HG03439 (cell line): ENCODE results near the gene PLEKHA6.

Experiments used
- ATAC-seq: cut with Tn5 transposase; IDR thresholded peaks from one replicate; pipeline ENCODE4 v1.9.1; 2021; ENCODE audit warnings: mild to moderate bottlenecking, moderate library complexity; ENCODE audit not compliant: unreplicated experiment

PLEKHA6 gene

DNA sequence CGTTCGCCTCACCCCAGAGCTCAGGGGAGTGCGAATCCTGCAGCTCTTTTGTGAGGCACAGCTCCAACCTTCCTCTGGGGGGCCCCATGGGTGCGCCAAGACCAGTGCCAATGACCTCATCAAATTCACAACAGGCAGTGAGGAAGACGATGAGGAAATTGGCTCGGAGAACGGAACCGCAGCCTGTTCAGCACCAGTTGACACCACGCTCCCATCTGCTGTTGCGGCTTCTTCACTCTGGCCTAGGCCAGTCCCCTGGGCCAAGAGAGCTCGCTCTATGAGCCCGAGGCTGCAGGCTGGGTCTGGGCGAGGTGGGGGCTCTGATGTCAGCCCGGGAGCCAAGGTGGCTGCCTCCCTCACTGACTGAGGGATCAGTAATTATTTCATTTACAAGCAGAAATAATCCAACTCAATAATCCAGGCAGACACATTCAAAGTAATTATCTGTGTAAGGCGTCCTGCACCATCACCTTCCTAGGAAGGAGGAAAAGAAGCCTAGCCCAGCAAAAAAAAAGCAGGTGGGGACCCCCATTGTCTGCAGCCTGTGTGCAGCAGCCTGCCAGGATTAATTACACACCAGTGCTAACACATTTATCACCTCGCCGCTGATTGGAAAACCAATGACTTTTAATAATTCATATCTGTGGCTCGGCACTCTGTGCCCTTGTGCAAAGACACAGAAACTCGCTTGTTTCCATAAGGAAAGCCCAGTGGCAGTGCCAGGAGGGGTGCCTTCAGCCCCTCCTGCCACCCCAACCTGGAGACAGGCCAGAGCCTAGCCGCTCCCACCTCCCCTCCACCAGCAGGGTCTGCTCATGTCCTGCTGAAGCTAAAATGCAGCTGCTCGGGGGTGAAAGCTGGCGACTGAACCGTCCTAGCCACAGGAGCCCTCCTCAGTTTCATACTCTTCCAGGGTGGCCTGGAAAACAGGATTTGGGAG is 1.9 kb downstream of the PLEKHA6 start:
- no peak for ATAC-seq

DNA sequence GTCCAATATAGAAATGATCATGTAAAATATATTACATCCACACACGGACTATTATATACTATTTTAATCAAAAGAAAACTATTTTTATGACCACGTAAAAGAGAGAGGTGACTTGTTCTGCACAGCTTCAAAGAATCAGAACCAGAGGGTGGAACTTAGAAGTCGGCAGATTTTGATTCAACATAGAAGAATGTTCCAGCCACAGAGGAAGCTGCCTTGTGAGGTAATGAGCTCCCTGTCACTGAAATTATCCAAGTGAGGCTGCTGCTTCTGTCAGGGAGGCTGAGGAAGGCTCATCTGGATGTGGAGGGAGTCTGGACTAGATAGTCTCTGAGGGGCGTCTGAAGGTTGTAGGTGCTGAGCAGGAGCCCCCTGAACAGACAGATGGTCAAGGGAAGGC is 2.7 kb downstream of the PLEKHA6 start:
- ATAC-seq = no peak

DNA sequence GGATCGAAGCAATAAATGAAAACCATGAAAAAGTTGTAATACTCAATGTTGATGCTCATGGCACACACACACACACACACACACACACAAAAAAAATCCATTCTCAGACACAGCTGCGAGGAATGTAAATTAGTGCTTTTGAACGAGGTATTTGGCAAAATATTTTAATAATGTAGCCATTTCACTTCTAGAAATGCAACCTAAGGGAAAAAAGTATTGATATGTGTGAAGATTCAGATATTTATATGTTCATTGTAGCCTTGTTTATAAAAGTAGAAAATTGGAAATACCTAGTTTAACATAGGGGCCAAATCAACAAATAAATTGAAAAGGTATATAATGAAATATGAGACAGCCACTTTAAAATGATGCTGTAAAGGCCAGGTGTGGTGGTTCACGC is 3.8 kb downstream of the PLEKHA6 start:
- ATAC-seq = no peak

DNA sequence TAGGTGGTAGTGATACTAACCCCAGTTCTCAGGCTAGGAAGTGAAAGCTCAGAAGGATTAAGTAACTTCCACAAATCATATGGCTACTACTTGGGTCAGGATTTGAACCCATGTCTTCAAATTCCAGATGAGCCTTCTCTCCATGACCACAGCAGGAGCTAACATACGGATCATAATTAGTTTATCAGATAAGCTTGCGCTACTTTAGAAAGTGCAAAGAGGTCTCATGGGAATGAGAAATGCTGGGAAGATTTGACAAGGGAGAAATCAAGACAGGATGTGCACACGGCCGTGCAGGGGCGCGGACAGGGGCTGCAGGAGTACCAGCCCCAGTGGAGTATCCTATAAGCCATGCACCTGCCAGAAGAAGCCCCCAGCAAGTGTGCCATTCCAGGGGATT is 5.2 kb downstream of the PLEKHA6 start:
- ATAC-seq = no peak

DNA sequence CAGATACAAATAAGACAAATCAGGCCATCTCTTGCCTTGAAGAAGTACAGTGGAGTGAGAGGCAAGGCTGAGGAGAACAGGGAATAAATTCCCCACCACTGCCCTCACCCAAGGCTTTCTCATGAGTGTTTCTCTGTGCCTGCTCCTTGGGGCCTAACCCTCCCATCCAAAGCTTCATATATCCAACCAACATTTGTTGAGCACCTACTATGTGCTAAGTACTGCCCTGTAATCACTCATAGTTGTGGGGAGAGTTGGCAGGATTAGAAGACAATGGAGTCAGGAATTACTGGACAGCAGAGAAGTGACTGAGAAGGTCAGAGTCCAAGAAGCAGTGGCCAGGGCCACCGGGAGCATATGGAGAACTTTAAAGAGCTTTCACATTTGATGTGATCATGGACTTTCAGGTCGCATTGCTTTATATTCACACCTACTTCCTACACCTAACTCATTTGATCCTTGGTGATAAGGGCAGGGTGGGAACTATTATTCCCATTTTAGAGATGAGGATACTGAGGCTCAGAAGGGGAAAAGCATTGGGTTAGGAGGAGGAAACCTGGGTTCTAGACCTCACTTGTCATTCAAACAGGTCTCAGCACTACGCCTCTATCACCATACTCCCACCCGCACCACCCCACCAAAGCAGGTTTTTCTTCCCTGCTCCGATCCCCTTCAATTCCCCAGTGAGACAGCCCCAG is 6.4 kb downstream of the PLEKHA6 start:
- ATAC-seq = no peak

DNA sequence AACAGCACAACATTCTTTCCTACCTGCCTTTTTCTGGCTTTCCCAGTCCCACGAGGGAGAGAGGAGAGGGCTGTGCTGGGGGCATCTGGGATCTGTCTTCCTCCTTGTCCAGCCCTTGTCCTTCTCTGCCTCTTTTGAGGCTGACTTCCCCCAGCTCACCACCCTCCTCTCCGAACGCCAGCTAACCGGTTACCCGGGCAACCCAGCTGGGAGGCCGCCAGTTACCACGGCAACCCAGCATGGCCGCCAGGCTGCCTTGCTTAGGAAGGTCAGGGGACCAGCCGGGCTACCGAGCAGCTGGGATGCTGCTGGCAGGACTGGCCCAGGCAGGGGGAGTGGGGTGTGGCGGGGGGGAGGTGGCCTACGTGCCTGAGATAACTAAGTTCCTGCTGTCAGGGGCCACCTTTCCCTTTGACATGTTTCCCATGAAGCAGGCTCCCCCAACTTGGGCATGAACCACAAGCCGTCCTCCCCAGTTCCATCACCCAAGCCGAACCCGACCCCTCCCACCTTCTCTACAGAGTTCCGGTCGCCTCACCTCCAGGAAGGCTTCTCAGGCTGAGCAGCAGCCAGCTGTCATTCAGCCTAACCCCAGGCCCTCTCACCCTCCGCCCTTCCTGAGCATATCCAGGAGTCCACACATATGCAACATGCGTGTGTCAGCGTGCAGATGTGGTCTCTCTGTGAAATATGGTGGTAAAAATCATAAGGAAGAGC is 8.7 kb downstream of the PLEKHA6 start:
- no peak for ATAC-seq

DNA sequence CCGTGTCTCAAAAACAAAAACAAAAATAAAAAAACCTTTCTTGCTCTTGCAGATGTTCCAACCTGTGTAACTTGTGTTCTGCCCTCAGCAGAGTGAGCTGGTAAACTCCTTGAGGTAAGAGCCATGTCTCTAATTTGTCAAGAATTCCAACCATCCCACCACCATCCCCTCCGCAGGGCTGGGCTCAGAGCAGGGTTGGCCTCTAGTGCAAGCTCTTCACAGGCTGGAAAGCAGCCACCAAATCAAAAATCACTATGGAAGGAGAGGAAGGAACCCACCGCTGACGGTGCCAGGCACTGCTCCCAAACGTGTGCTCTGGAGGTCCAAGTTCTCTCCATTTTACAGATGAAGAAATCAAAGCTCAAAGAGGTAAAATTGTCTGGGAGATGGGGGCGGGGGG is 9.4 kb downstream of the PLEKHA6 start:
- ATAC-seq = no peak

DNA sequence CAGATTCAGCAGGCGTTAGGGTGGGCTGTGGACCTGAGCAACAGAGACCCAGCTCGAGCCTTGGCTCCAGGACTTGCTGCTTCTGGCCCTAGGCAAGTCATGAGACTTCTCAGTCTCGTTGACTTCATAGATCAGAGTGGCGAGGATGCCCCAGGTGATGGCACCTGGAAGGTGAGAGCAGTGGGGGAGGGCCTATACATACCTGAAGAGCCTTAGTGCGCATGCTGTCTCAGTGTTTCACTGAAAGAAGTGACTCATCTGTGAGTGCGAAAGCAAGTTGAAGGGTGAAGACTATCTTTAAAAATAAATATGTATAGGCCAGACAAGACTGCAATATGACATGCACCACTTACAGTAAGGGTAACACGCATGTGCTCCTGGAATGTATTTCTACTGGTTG is 10.1 kb downstream of the PLEKHA6 start:
- ATAC-seq = no peak

DNA sequence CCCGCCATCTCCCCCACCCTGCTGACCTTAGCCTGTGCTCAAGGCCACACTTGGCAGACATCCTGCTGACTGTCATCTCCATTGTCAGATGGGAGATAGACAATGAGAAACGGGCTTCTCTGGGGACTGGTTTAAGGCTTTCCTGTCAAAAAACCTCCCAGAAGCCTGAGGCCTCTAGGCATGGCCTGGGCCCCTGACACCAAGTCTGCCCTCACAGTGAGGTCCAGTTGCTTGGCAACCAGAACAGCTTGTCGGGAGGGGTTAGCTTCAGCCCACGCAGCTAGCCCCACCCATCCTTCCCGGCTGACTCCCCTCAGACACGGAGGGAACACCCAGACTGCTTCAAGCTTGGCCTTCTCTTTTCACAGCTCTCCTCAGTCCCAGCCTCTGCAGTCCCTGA is 11.0 kb downstream of the PLEKHA6 start:
- ATAC-seq = no peak

DNA sequence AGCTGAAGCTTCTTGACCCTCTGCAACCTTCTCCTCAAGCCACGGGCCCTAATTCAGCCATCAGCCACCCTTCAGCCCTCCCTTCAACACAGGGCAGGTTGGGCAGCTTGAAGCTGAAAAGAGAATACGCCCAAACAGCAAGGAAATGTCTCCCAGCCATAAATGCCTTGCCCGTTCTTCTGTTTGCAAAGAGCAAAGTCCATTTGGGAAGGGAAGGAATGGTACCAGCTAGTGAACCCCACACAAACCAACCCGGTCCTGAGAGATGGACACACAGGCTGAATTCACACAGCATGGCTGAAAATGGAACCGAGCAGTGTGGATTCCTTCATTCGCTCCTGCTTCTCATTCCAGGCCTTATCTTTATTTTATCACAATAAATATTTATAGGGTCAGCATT is 11.5 kb downstream of the PLEKHA6 start:
- ATAC-seq = no peak

DNA sequence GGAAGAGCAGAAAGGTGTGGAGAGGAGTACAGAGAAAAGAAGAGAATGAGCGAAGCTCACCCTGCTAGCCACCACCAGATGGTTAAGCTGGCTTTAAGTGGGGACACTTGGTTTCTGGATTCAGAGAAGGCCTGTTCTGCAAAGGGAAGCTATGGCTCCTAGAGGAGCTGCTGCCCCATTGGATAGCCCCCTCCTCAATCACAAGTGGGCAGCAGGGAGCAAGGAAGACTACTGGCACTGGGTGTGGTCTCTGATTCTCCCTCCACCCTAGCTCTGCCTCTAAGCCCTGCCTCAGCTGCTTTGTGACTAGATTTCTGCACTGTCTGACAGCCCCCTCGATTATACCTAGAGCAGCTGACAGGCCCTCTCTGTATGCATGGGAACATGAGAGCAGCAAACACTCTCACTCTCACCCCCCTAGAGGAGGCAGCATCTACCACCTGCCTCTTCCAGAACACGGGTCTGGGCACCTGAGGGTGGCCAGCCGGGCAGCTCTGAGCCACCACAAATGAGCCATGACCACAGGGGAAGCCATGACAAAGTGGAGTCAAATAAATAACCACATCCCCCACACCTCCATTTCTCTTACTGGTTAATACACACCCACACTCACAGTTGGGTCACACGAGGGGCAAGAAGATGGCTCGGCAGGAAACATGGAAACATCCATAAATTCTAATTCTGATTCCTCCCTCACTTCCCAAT is 13.6 kb downstream of the PLEKHA6 start:
- ATAC-seq = no peak

DNA sequence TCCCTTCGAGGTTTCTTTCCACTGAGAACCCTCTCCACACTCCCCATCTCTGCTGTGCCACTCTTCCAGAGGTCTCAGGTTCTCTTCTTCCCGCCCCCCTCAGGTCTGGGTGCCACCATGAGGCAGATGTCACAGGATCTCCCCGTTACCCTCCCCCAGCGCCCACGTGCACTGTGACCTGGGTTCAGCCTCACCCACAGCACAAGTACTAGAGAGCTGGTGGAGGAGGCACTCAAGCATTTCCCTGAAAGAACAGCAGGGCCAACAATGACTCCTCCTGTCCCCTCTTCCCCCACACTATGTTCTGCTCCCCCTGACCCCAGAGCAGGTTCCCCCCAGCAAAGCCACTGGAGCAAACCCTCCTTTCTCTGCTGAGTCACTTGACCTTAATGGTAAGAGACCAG is 14.3 kb downstream of the PLEKHA6 start:
- ATAC-seq = no peak

DNA sequence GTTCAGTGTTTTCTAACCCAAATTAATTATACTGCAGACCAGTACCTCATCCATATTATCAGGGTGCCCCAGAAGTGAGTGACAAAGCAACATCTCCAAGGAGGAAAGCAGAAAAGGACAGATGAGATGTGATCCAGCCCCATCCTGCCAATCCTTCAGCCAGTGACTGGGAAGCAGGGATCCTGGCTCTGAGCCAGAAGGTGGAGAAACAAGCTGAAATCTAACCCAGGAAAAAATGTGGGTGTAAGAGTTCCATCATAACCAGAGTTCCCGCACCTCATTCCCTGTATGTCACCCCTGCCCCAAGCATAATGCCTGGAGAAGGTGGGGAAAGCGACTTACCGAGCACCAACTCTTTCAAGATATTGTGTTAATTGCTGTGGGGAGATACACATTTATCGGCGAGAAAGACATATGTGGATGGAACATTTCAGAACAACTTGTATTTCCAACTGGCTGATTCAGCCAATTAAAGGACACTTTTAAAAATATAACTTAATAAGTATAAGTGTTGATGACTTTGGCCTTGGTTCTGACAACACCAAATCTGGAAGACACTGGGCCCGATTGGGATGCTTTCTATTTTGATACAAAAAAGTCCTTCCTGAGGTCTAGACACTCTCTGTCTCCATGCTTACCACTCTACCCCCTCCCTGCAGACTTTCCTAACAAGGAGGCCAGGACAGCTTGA is 14.9 kb downstream of the PLEKHA6 start:
- no peak for ATAC-seq

DNA sequence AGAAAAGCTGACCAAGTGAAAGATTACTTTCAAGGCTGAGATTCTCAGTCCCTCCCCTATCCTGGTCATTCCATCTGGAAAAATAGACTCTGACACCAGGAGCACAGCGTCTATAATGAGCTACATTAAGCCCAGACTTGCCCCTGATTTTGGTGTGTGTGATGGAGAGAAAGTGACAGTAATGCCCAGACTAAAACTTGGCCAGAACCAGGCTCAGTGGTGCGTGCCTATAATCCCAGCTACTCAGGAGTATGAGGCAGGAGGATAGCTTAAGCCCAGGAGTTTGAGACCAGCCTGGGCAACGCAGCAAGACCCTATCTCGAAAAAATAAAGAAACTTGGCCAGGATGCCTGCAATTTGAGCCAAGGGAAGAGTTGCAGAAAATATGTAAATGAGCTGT is 15.9 kb downstream of the PLEKHA6 start:
- ATAC-seq = no peak

DNA sequence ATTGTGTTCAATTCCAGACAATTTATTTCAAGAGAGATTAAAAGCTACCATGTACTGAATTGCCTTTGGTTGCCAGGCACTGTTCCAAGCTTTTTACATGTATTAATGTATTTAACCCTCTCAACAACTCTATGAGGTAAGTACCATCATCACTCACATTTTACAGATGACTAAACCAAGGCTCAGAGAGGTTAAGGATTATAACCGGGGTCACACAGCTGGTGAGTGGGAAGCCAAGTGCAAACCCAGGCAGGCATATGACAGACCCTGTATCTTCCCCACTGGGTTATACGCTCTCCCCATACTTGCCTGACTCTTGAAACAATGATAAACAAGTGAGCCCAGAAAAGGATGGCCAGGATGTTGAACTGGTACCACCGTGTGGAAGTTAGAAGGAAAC is 16.5 kb downstream of the PLEKHA6 start:
- ATAC-seq = no peak

DNA sequence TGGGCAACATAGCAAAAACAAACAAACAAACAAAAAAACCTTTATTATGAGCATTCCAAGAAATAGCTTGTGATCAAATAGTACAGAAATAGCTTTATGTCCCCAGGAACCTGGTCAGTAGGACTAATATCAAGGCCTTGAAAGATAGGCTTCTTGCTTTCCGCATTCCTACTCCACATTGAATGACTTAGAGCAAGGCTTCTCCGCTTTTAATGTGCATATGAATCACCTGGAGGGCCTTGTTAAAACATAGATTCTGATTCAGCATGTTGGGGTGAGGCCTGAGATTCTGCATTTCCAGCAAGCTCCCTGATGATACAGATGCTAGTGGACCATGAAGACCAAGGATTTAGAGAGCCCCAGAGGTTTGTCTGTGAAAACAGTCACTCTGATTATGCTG is 17.4 kb downstream of the PLEKHA6 start:
- ATAC-seq = no peak

DNA sequence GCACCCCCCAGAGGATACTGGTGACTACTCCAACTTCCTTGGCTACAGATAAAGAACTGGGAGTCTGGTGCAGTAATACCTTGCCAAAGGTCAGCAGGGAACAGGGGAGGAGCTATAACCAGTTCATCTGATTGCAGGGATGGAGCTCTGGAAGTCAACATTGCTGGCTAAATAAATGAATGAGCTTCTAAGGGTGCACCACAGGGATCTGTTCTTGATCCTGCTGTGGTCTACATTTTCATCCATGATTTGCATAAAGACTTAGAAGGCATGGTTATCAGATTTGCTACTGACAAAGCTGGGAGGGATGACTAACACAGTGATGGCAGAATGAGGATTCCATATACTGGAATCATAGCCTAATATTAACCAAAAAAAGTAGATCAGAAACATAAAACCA is 18.3 kb downstream of the PLEKHA6 start:
- no peak for ATAC-seq

DNA sequence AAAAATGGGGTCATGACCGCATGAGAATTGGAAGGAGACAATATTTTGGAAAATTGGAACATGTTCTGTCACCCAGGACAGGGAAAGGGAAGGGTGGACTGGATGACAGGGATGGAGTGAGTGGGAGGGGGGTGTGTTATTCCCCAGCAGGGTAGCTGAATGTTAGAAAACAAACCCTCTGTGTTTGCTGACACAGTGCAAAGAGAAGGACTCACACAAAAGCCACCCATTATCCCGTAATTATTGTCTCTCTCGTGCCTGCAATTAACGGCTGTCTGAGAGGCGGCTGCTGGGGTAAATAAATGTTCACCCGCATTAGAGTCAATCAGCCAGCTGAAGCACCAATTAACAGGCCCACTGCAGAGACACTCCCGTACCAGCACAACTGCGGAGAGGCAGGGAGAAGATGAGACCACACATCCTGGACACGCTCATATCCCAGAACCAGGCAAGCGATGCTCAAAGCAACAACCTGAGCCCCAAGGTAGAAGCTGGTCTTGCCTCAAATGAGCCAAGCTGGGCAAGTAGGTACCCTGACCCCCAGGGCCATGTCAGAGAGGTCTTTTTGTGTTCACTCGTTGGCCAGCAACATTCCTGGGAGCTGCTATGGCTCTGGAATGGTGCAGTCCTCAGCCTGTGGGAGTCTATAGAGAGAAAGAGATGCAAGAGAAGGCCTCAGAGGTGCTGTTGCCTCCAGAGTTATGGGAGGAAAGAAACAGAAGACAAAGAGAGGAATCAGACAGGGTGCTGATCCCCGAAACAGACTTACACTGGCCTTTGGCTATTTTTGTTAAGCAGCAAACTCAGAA is 19.4 kb downstream of the PLEKHA6 start:
- no peak for ATAC-seq

DNA sequence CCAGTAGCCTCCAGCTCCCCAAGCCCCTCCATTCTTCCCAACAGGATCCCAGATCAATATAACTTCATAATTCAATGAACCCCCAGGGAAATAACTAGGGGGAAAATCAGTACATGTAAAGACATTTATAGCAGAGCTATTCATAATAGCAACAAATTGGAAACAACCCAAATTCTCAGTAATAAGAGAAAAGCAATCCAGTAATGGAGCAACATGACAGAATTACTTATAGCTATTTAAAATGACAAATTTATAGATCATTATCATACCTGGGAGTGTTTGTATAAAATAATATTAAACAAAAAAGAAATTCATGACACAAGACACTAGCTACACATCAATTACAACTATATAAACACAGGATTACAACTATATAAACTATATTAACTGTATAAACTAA is 20.2 kb downstream of the PLEKHA6 start:
- no peak for ATAC-seq

DNA sequence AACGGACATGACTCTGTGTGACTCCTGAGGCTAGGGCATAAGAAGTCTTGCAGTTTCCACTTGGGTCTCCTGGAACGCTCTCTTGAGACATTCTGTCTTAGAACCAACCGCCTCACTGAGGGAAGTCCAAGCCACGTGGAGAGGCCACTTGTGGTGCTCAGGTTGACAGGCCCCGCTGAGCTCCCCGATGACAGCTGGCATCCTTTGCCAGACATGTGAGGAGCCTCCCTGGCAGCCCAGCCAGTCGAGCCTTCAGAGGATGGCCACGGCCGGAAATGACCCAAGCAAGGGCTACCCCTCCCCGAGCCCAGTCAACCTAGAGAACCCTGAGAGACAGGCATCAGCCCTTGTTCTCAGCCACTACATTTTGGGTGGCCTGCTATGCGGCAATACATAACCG is 20.7 kb downstream of the PLEKHA6 start:
- ATAC-seq = no peak
